ENCODE measurements around the gene ZNF121.

DNA sequence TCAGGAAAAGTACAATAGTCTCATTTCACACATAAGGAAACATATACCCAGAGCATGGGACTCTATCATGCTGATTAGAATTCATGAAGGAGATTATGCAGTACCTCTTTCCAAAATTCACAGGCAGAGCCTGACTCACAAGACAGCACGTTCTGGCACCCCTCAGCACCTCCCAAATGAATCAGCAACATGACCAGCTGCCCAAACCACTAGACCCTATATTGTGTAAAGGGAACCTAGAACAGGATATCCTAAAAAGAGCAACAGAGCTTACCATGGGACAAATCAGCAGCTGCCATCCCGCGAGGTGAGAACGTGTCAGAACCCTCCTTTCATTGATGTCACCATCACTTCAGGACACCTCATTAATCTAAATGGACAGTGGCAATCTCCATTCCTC is 48.4 kb downstream of the ZNF121 start:
- TF ChIP-seq EZH2 (IDR thresholded peaks at IDR 0.05) (no peak), POLR2AphosphoS5 (IDR thresholded peaks at IDR 0.05; ENCODE audit: borderline replicate concordance, low read depth, low read length) (no peak), FOXP2 (optimal IDR thresholded peaks at IDR 0.05; ENCODE audit: control extremely low read depth, extremely low read length, insufficient read depth) (no peak)

All from SK-N-MC (cell line).